H1 (cell line): ENCODE data around the gene FFAR2. TPM values are rescaled to one million over a fixed set of nuclear protein-coding genes. Genes with fewer than 3 reads are reported as not detected.

Source experiments
- CTCF ChIA-PET: fragments of 300-600 bp; sonication (Branson Sonifier 250); formaldehyde crosslinking; loops from one replicate; lab custom pipeline; 2021; ENCODE audit not compliant: partially characterized antibody; lab: Charles Lee
- POLR2A ChIA-PET: fragments of 300-600 bp; sonication (Branson Sonifier 250); formaldehyde crosslinking; loops from one replicate; lab custom pipeline; 2021; ENCODE audit warnings: inconsistent platforms; ENCODE audit not compliant: partially characterized antibody; lab: Charles Lee
- DNase-seq, 2 experiments: peaks; one replicate each; pipeline versions ENCODE4 v3.0.0 to v3.0.0-alpha.2; 2010 to 2022; ENCODE audit warnings: low spot score in 2 of 2, low read depth in 1 of 2, mixed read lengths in 1 of 2
- FAIRE-seq: peaks from 2 replicates; lab custom pipeline; 2011; peaks lifted over from hg19 to GRCh38; lab: Jason Lieb, UNC
- H2AFZ ChIP-seq: 2 replicates; pipeline ENCODE4 v1.8.1; 2012; ENCODE audit warnings: low read length, inconsistent platforms
- H2AK5ac ChIP-seq: 2 replicates; pipeline ENCODE4 v1.6.1; 2013; ENCODE audit warnings: low read depth, low read length
- H2BK120ac ChIP-seq: replicated peaks from 2 replicates; pipeline ENCODE3; 2013; ENCODE audit warnings: low read depth, low read length, inconsistent platforms
- H2BK12ac ChIP-seq: 2 replicates; pipeline ENCODE4 v1.6.1; 2013; ENCODE audit warnings: low read depth, low read length
- H2BK15ac ChIP-seq: 2 replicates; pipeline ENCODE4 v1.6.1; 2013; ENCODE audit warnings: low read length
- H2BK20ac ChIP-seq: 2 replicates; pipeline ENCODE4 v1.6.1; 2013; ENCODE audit warnings: low read length
- H2BK5ac ChIP-seq: 2 replicates; pipeline ENCODE4 v1.6.1; 2013; ENCODE audit warnings: low read depth, low read length
- H3K14ac ChIP-seq: 2 replicates; pipeline ENCODE4 v1.6.1; 2013; ENCODE audit warnings: inconsistent platforms; ENCODE audit not compliant: insufficient read length
- H3K18ac ChIP-seq: 2 replicates; pipeline ENCODE4 v1.6.1; 2013; ENCODE audit warnings: low read length; ENCODE audit errors: extremely low read depth
- H3K23ac ChIP-seq: 2 replicates; pipeline ENCODE4 v1.6.1; 2013; ENCODE audit warnings: inconsistent platforms; ENCODE audit not compliant: insufficient read length
- H3K23me2 ChIP-seq: 2 replicates; pipeline ENCODE4 v1.6.1; 2013; ENCODE audit warnings: low read depth, low read length
- H3K27ac ChIP-seq: 2 replicates; pipeline ENCODE4 v1.6.1; 2011; ENCODE audit warnings: low read depth, low read length, inconsistent platforms
- H3K27me3 ChIP-seq, 4 experiments: replicated peaks in 1 of 4; 1 replicate in 1 of 4; 2 replicates in 3 of 4; pipeline versions ENCODE4 v1.6.1 to v1.8.1; 2011 to 2013; ENCODE audit warnings: low read length in 3 of 4, mild to moderate bottlenecking in 3 of 4, inconsistent platforms in 2 of 4, mixed read lengths in 2 of 4, moderate library complexity in 1 of 4; ENCODE audit not compliant: control insufficient read depth in 3 of 4, insufficient read depth in 3 of 4; ENCODE audit errors: extremely low read depth in 1 of 4
- H3K36me3 ChIP-seq, 4 experiments: 2 replicates each; pipeline versions ENCODE4 v1.6.1 to v1.8.1; 2011 to 2013; ENCODE audit warnings: mild to moderate bottlenecking in 4 of 4, low read length in 3 of 4, moderate library complexity in 2 of 4, control low read depth in 1 of 4, inconsistent platforms in 1 of 4; ENCODE audit not compliant: insufficient read depth in 4 of 4, control insufficient read depth in 2 of 4
- H3K4ac ChIP-seq: replicated peaks from 2 replicates; pipeline ENCODE3; 2013; ENCODE audit warnings: low read length, low read depth, mixed read lengths, inconsistent platforms; ENCODE audit not compliant: insufficient read length
- H3K4me1 ChIP-seq, 4 experiments: replicated peaks in 1 of 4; 1 replicate in 1 of 4; 2 replicates in 3 of 4; pipeline versions ENCODE4 v1.6.1 to v1.8.1; 2011 to 2013; ENCODE audit warnings: low read length in 3 of 4, inconsistent platforms in 2 of 4, mixed read lengths in 1 of 4; ENCODE audit not compliant: insufficient read depth in 4 of 4, control insufficient read depth in 3 of 4
- H3K4me2 ChIP-seq, 2 experiments: 2 replicates each; pipeline versions ENCODE4 v1.6.1 to v1.8.1; 2011 to 2013; ENCODE audit warnings: low read depth in 2 of 2, low read length in 2 of 2, control low read depth in 1 of 2, inconsistent platforms in 1 of 2, mild to moderate bottlenecking in 1 of 2; ENCODE audit not compliant: insufficient read depth in 1 of 2
- H3K4me3 ChIP-seq, 4 experiments: fragments of 200-600, 300-600 bp in 1 of 4; sonication (generic), shearing (Covaris generic), sonication (Bioruptor Twin) in 1 of 4; 2 replicates each; pipeline versions ENCODE4 v1.5.1 to v1.8.1; 2011 to 2016; ENCODE audit warnings: low read length in 4 of 4, low read depth in 3 of 4, control low read depth in 2 of 4, inconsistent platforms in 2 of 4, mild to moderate bottlenecking in 2 of 4, mixed read lengths in 1 of 4, moderate library complexity in 1 of 4; ENCODE audit not compliant: insufficient read depth in 2 of 4; ENCODE audit errors: extremely low read depth in 1 of 4
- H3K56ac ChIP-seq: replicated peaks from 2 replicates; pipeline ENCODE3; 2013; ENCODE audit warnings: low read depth, mild to moderate bottlenecking, mixed read lengths, low read length, inconsistent platforms; ENCODE audit not compliant: insufficient read length
- H3K79me1 ChIP-seq: 2 replicates; pipeline ENCODE4 v1.6.1; 2013; ENCODE audit warnings: low read depth, low read length, control low read depth
- H3K79me2 ChIP-seq, 2 experiments: 2 replicates each; pipeline versions ENCODE4 v1.6.1 to v1.8.1; 2012 to 2013; ENCODE audit warnings: low read length in 2 of 2, mild to moderate bottlenecking in 2 of 2, inconsistent platforms in 1 of 2; ENCODE audit not compliant: insufficient read depth in 2 of 2, control insufficient read depth in 1 of 2
- H3K9ac ChIP-seq, 4 experiments: replicated peaks in 1 of 4; 1 replicate in 1 of 4; 2 replicates in 3 of 4; pipeline versions ENCODE4 v1.6.1 to v1.8.1; 2011 to 2013; ENCODE audit warnings: low read depth in 3 of 4, low read length in 3 of 4, control low read depth in 2 of 4, mild to moderate bottlenecking in 2 of 4, moderate library complexity in 2 of 4, inconsistent platforms in 1 of 4; ENCODE audit errors: extremely low read depth in 1 of 4
- H3K9me3 ChIP-seq, 2 experiments: 2 replicates each; pipeline versions ENCODE4 v1.6.1 to v1.8.1; 2012 to 2013; ENCODE audit warnings: mild to moderate bottlenecking in 2 of 2, moderate library complexity in 2 of 2, control low read depth in 1 of 2, inconsistent platforms in 1 of 2, low read depth in 1 of 2, low read length in 1 of 2, mixed read lengths in 1 of 2; ENCODE audit not compliant: insufficient read depth in 2 of 2
- H4K20me1 ChIP-seq, 2 experiments: replicated peaks in 1 of 2; 2 replicates each; pipeline versions ENCODE3 to v1.8.1; 2011 to 2013; ENCODE audit warnings: inconsistent platforms in 2 of 2, low read length in 2 of 2, mild to moderate bottlenecking in 1 of 2; ENCODE audit not compliant: insufficient read depth in 2 of 2, control insufficient read depth in 1 of 2
- H4K5ac ChIP-seq: 2 replicates; pipeline ENCODE4 v1.6.1; 2013; ENCODE audit warnings: low read length, low read depth, mixed read lengths, inconsistent platforms; ENCODE audit not compliant: insufficient read length
- H4K8ac ChIP-seq: 2 replicates; pipeline ENCODE4 v1.8.0; 2013; ENCODE audit warnings: mild to moderate bottlenecking, moderate library complexity, low read length, inconsistent platforms; ENCODE audit not compliant: insufficient read depth; ENCODE audit errors: extremely low read depth
- H4K91ac ChIP-seq: replicated peaks from 2 replicates; pipeline ENCODE3; 2013; ENCODE audit warnings: low read length, mixed read lengths, inconsistent platforms; ENCODE audit not compliant: insufficient read length
- ATF3 ChIP-seq: IDR thresholded peaks from 2 replicates; pipeline ENCODE4 v1.6.1; 2011; ENCODE audit warnings: low read depth, mild to moderate bottlenecking, low read length; ENCODE audit not compliant: insufficient read depth
- BACH1 ChIP-seq: IDR thresholded peaks from 2 replicates; pipeline ENCODE4 v1.6.1; 2012; ENCODE audit warnings: low read length, improper control_type of control experiment
- BRCA1 ChIP-seq: IDR thresholded peaks from 2 replicates; pipeline ENCODE4 v1.6.1; 2012; ENCODE audit warnings: low read depth, low read length, improper control_type of control experiment
- CBX5 ChIP-seq: fragments of 300-800, 300-1000 bp; sonication (generic); IDR thresholded peaks from 2 replicates; pipeline ENCODE4 v1.7.1; 2016; ENCODE audit warnings: antibody characterized with exemption, low read length, low read depth
- CEBPB ChIP-seq: IDR thresholded peaks from 2 replicates; pipeline ENCODE4 v1.6.1; 2012; ENCODE audit warnings: low read depth, low read length
- EGR1 ChIP-seq: IDR thresholded peaks from 2 replicates; pipeline ENCODE4 v1.6.1; 2011; ENCODE audit warnings: low read depth, low read length, borderline replicate concordance
- EZH2 ChIP-seq: fragments of 200-600 bp; sonication (generic); IDR thresholded peaks from 2 replicates; pipeline ENCODE4 v1.7.1; 2012; ENCODE audit warnings: low read depth, mild to moderate bottlenecking, moderate library complexity, low read length, inconsistent platforms; ENCODE audit not compliant: severe bottlenecking
- FOSL1 ChIP-seq: IDR thresholded peaks from 2 replicates; pipeline ENCODE4 v1.6.1; 2011; ENCODE audit warnings: mild to moderate bottlenecking, low read depth, low read length, moderate library complexity; ENCODE audit not compliant: insufficient read depth
- GTF2F1 ChIP-seq: IDR thresholded peaks from 2 replicates; pipeline ENCODE4 v1.6.1; 2012; ENCODE audit warnings: low read depth, low read length, improper control_type of control experiment, borderline replicate concordance
- MAFK ChIP-seq: IDR thresholded peaks from 2 replicates; pipeline ENCODE4 v1.6.1; 2012; ENCODE audit warnings: low read depth, mild to moderate bottlenecking, improper control_type of control experiment, low read length
- RNF2 ChIP-seq: fragments of 200-900, 300-1000 bp; sonication (generic); IDR thresholded peaks from 2 replicates; pipeline ENCODE4 v1.7.1; 2016; ENCODE audit warnings: borderline replicate concordance, low read depth, mild to moderate bottlenecking, antibody characterized with exemption, low read length; ENCODE audit not compliant: poor library complexity, severe bottlenecking; ENCODE audit errors: missing control alignments
- SIN3A ChIP-seq, 2 experiments: IDR thresholded peaks in 1 of 2; conservative IDR thresholded peaks in 1 of 2; 2 replicates each; pipeline ENCODE4 v1.6.1; 2011 to 2012; ENCODE audit warnings: low read length in 2 of 2, improper control_type of control experiment in 1 of 2, low read depth in 1 of 2, mild to moderate bottlenecking in 1 of 2
- SP1 ChIP-seq: IDR thresholded peaks from 2 replicates; pipeline ENCODE4 v1.6.1; 2011; ENCODE audit warnings: low read depth, low read length
- WGBS, 2 experiments: shearing (Covaris generic) in 1 of 2; methylation state at CpG; one replicate each; pipeline versions ENCODE4 v1.1.6 to v1.1.7; 2013 to 2015; ENCODE audit warnings: low lambda C conversion rate in 2 of 2, mixed read lengths in 2 of 2, inconsistent platforms in 1 of 2, low coverage in 1 of 2, missing lambda C conversion rate in 1 of 2; ENCODE audit not compliant: insufficient replicate concordance in 2 of 2, insufficient coverage in 1 of 2, insufficient read length in 1 of 2; ENCODE audit errors: extremely low coverage in 1 of 2, missing lambda C conversion rate in 1 of 2; 5-methylcytosine and 5-hydroxymethylcytosine counted together
- polyA plus RNA-seq, 7 experiments: library from polyadenylated mRNA; depleted of rRNA in 3 of 7; stranded (reverse) in 5 of 7; unstranded in 2 of 7; fragments of >200 nt in 5 of 7; fragments of 200-250 nt in 2 of 7; gene quantifications; 1 replicate in 5 of 7; 2 replicates in 1 of 7; 4 replicates in 1 of 7; pipeline versions ENCODE4 v1.2.1 to v1.2.3, GENCODE V29; 2011 to 2013; ENCODE audit warnings: missing spikeins in 2 of 7, mixed read lengths in 2 of 7
- total RNA-seq: library from RNA; stranded (reverse); fragmentation: NEBNext Ultra II Directional; extraction: Animal tissue kit (Norgen Biotek cat#: 25700); gene quantifications from 2 replicates; pipeline ENCODE4 v1.2.1, GENCODE V29; 2021

FFAR2 gene
- total and polyA plus RNA-seq, 2 of the 8 experiments (the other 6 are each of a cell fraction or from before 2014, with no cell fraction given), result not detected

- H3K4ac ChIP-seq, result no peak overlapping the region
- H4K8ac ChIP-seq, result no peak overlapping the region
- no peak overlapping the region for H2AK5ac ChIP-seq
- H3K27me3 ChIP-seq, result no peaks in the 10 kb centered on the region
- DNase-seq (no peak), FAIRE-seq (no peak)
- H2BK5ac ChIP-seq, result no peak overlapping the region
- no peak overlapping the region for H3K14ac ChIP-seq
- H3K23me2 ChIP-seq, result no peaks in the 10 kb centered on the region
- no peak overlapping the region for H3K9ac ChIP-seq
- no peak overlapping the region for H3K4me3 ChIP-seq
- H3K23ac ChIP-seq, result no peak overlapping the region
- H3K79me1 ChIP-seq, result no peaks in the 10 kb centered on the region
- WGBS, 2 experiments, result 89% methylated on average over 15 of the region's 15 CpGs; no CpG with 5 or more reads in 1 of the 2 experiments
- no peak overlapping the region for H3K56ac ChIP-seq
- ChIA-PET POLR2A (no interaction called here), CTCF (interaction anchor here (0.6 kb wide), 1 partner anchor 641 kb away, joined by 3 read pairs; no protein-coding TSS in a partner anchor)
- H3K9me3 ChIP-seq, result no peaks in the 10 kb centered on the region
- H3K4me2 ChIP-seq, result no peak overlapping the region
- H2BK15ac ChIP-seq, result no peak overlapping the region
- no peaks in the 10 kb centered on the region for H3K79me2 ChIP-seq
- H2BK20ac ChIP-seq, result no peak overlapping the region
- H3K36me3 ChIP-seq, result no peaks in the 10 kb centered on the region
- no peak overlapping the region for H3K27ac ChIP-seq
- no peaks in the 10 kb centered on the region for H3K4me1 ChIP-seq
- H3K18ac ChIP-seq, result no peak overlapping the region
- H2BK12ac ChIP-seq, result no peak overlapping the region
- H2AFZ ChIP-seq, result no peak overlapping the region
- no peaks in the 10 kb centered on the region for H4K20me1 ChIP-seq
- no peak overlapping the region for H2BK120ac ChIP-seq
- H4K5ac ChIP-seq, result no peak overlapping the region
- no peak overlapping the region for H4K91ac ChIP-seq
- TF ChIP-seq GTF2F1 (no peak), CEBPB (no peak), BRCA1 (no peak), FOSL1 (no peak), MAFK (no peak), EGR1 (no peak), ATF3 (no peak), CBX5 (no peak), SP1 (no peak), RNF2 (no peak), BACH1 (no peak), SIN3A (conservative IDR thresholded peaks at IDR 0.05 in 1 of 2, IDR thresholded peaks at IDR 0.05 in 1 of 2; ENCODE audit: low read depth in 1 of 2, low read length in 2 of 2) (no peak), EZH2 (no peak)
Observed at GRCh38 chr19:35437406-35437951, 10.6 kb upstream of the FFAR2 start.
